Measurements from ENCODE around the gene BDH1. TPM values are rescaled to one million over a fixed set of nuclear protein-coding genes. Genes with fewer than 3 reads are reported as not detected.

The BDH1 gene
- total and polyA plus RNA-seq, 2 of the 8 experiments (the other 6 are each of a cell fraction or from before 2014, with no cell fraction given) = 27.2 to 28.1 TPM

DNA sequence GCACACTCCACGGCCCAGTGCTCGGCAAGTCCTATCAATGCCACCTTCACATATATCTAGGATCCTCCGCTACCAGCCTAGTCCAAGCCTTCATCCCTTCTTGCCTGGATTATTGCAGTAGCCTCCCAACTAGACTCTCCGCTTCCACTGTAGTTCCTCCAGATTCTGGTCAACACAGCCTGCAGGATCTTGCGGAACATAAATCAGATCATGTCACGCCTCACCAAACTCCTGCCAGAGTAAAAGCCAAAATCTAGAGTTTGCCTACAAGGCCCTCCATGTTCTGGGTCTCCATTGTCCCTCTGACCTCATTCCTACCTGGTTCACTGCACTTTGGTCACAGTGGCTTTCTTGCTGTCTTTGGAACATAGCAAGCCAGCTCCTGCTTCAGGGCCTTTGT, 3.6 kb downstream of the BDH1 start:
- no peak overlapping the region for H2BK120ac ChIP-seq (replicated peaks; ENCODE audit: low read depth, low read length)
- no peak overlapping the region for H2BK5ac ChIP-seq (ENCODE audit: low read depth, low read length)
- peaks cover 10 to 19% (median 16%) of the 10 kb centered on the region in 4 experiments for H3K4me1 ChIP-seq (replicated peaks in 1 of 4; ENCODE audit: control insufficient read depth in 3 of 4, insufficient read depth in 4 of 4, low read length in 3 of 4)
- H3K18ac ChIP-seq (ENCODE audit: extremely low read depth, low read length) = no peak overlapping the region
- H3K9me3 ChIP-seq (ENCODE audit: insufficient read depth in 2 of 2, low read depth in 1 of 2, low read length in 1 of 2) = no peaks in the 10 kb centered on the region
- DNase-seq (ENCODE audit: low read depth in 1 of 2, low spot score in 2 of 2) (no peak), FAIRE-seq (no peak)
- H3K27me3 ChIP-seq (replicated peaks in 1 of 4; ENCODE audit: control insufficient read depth in 3 of 4, extremely low read depth in 1 of 4, insufficient read depth in 3 of 4, low read length in 3 of 4) = peaks cover 0 to 3% (median 1%) of the 10 kb centered on the region in 4 experiments; a peak in 1 of 7 replicates
- H2BK15ac ChIP-seq (ENCODE audit: low read length) = no peak overlapping the region
- no peak overlapping the region for H4K91ac ChIP-seq (replicated peaks; ENCODE audit: insufficient read length, low read length)
- ChIA-PET CTCF (ENCODE audit: partially characterized antibody) (interaction anchor here (2.2 kb wide), 1 partner anchor 10 kb away, joined by 12 read pairs; no protein-coding TSS in a partner anchor), POLR2A (ENCODE audit: partially characterized antibody) (interaction anchor here (1.1 kb wide), 1 partner anchor 9 kb away, joined by 4 read pairs; no protein-coding TSS in a partner anchor)
- H3K27ac ChIP-seq (ENCODE audit: low read depth, low read length) = no peak overlapping the region
- no peak overlapping the region for H4K5ac ChIP-seq (ENCODE audit: insufficient read length, low read depth, low read length)
- no peaks in the 10 kb centered on the region for H3K36me3 ChIP-seq (ENCODE audit: control insufficient read depth in 2 of 4, insufficient read depth in 4 of 4, low read length in 3 of 4)
- H2BK12ac ChIP-seq (ENCODE audit: low read depth, low read length) = no peak overlapping the region; the same call in 1 of the 2 replicates
- H3K23ac ChIP-seq (ENCODE audit: insufficient read length) = no peak overlapping the region
- H3K79me1 ChIP-seq (ENCODE audit: low read depth, low read length) = no peaks in the 10 kb centered on the region
- no peak overlapping the region for H3K4me2 ChIP-seq (ENCODE audit: insufficient read depth in 1 of 2, low read depth in 2 of 2, low read length in 2 of 2)
- H3K4me3 ChIP-seq (ENCODE audit: extremely low read depth in 1 of 4, insufficient read depth in 2 of 4, low read depth in 3 of 4, low read length in 4 of 4) = no peak overlapping the region
- H3K79me2 ChIP-seq (ENCODE audit: control insufficient read depth in 1 of 2, insufficient read depth in 2 of 2, low read length in 2 of 2) = 0 out of 4 replicates have a peak, but pooled peaks cover 0 to 3% of the 10 kb centered on the region in 2 experiments
- peak overlapping the region; percentile 40 for H2BK20ac ChIP-seq (ENCODE audit: low read length)
- H3K23me2 ChIP-seq (ENCODE audit: low read depth, low read length) = peaks cover 10% of the 10 kb centered on the region; the same call in 1 of the 2 replicates
- no peak overlapping the region for H3K56ac ChIP-seq (replicated peaks; ENCODE audit: insufficient read length, low read depth, low read length)
- no peaks in the 10 kb centered on the region for H4K20me1 ChIP-seq (replicated peaks in 1 of 2; ENCODE audit: control insufficient read depth in 1 of 2, insufficient read depth in 2 of 2, low read length in 2 of 2)
- H3K14ac ChIP-seq (ENCODE audit: insufficient read length) = no peak overlapping the region
- no peak overlapping the region for H2AFZ ChIP-seq (ENCODE audit: low read length)
- H2AK5ac ChIP-seq (ENCODE audit: low read depth, low read length) = peak overlapping the region; percentile 59; the same call in 1 of the 2 replicates
- no peak overlapping the region for H4K8ac ChIP-seq (ENCODE audit: extremely low read depth, insufficient read depth, low read length)
- WGBS, 2 experiments (ENCODE audit: extremely low coverage in 1 of 2, insufficient coverage in 1 of 2, insufficient read length in 1 of 2, insufficient replicate concordance in 2 of 2, low coverage in 1 of 2, low lambda C conversion rate in 2 of 2, missing lambda C conversion rate in 1 of 2) = 91% methylated on average over 6 of the region's 6 CpGs; no CpG with 5 or more reads in 1 of the 2 experiments
- no peak overlapping the region for H3K4ac ChIP-seq (replicated peaks; ENCODE audit: insufficient read length, low read depth, low read length)
- H3K9ac ChIP-seq (replicated peaks in 1 of 4; ENCODE audit: extremely low read depth in 1 of 4, low read depth in 3 of 4, low read length in 3 of 4) = no peak overlapping the region
- TF ChIP-seq BACH1 (IDR thresholded peaks at IDR 0.05; ENCODE audit: low read length) = no peak
- no peak for TF ChIP-seq CHD1 (IDR thresholded peaks at IDR 0.05; ENCODE audit: low read depth, low read length)
- TF ChIP-seq RFX5 (IDR thresholded peaks at IDR 0.05; ENCODE audit: borderline replicate concordance, low read depth, low read length) = no peak
- TF ChIP-seq, protein P1, sequence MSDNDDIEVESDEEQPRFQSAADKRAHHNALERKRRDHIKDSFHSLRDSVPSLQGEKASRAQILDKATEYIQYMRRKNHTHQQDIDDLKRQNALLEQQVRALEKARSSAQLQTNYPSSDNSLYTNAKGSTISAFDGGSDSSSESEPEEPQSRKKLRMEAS (IDR thresholded peaks at IDR 0.05) = no peak
- TF ChIP-seq BCL11A (IDR thresholded peaks at IDR 0.05; ENCODE audit: low read depth in 2 of 2, low read length in 2 of 2) = no peak
- no peak for TF ChIP-seq SP2 (IDR thresholded peaks at IDR 0.05; ENCODE audit: low read length)
